Stimulated activated CD4-positive, alpha-beta T cell treated with anti-CD3 and anti-CD28 coated beads, Interleukin-2, amount 100 ng/mL, for 4 hours (primary cell): ENCODE measurements around the gene MPV17.
A peak's percentile ranks its signal among the peaks of the same experiment; 100 is the strongest.
"Not testable (repeated sequence)": the region's sequence is repeated elsewhere in the genome, so short reads cannot be mapped to it uniquely, and the experiment has no call there.

Experiments used
- DNase-seq: peaks from one replicate; pipeline ENCODE4 v3.0.0-alpha.2; 2020; ENCODE audit warnings: low read depth

MPV17 gene

DNA sequence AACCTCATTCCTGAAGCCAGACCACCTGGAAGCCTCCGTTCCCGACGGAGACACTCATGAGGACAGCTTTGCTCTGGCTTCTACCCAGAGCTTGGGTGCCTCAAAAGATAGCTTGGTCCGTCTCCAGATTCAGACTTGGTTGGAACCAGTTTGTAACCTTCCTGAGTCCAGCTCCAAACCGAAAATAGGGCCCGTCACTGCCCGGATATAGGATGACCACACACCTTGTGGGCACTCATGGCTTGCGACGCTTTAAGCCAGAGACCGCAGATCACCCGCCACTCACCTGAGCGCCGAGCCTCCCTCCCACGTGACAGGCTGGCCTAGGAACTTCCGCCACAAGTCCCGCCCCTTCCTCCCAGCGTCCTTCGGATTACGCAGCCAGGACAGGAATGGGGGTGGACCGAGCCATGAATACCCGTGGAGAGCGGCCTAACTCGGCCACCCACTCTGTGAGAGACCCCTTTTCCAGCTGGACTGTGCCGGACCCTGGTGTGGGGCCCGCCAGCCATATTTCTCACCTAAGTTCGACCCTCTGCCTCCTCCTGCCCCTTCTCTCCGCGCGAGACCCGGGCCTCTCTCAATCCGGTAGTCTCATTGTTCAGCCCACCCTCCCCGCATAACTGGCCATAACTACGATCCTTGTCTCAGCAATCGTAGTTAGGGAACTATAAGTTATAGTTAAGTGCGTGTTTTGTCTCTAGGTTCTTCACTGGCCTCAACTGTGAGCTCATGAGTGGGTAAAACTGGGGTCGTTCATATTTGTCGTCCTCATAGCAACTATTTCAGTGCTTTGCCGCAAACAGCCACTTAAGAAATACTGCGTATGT lies at the start of gene MPV17:
TSS of gene MPV17 (minus strand) at position 332 of the 830 bp plus-strand sequence. CDS start 580 bp downstream, outside the sequence.
- DNase-seq, result peak; percentile 81

- DNase-seq, result no peak
Measured at GRCh38 chr2:27370816-27371620, 48.1 kb upstream of the MPV17 start.

- DNase-seq, result peak; percentile 99
Measured at GRCh38 chr2:27370026-27370815, 47.3 kb upstream of the MPV17 start, which contains the start of the genes EIF2B4 and SNX17. TSS of gene EIF2B4 (minus strand) at chr2:27370338. CDS start at chr2:27370314, 24 bp downstream. TSS of gene SNX17 (plus strand) at chr2:27370616. CDS start at chr2:27370744, 128 bp downstream.

GRCh38 chr2:27369471-27370025 lies 46.7 kb upstream of the MPV17 start:
- no peak for DNase-seq

DNA sequence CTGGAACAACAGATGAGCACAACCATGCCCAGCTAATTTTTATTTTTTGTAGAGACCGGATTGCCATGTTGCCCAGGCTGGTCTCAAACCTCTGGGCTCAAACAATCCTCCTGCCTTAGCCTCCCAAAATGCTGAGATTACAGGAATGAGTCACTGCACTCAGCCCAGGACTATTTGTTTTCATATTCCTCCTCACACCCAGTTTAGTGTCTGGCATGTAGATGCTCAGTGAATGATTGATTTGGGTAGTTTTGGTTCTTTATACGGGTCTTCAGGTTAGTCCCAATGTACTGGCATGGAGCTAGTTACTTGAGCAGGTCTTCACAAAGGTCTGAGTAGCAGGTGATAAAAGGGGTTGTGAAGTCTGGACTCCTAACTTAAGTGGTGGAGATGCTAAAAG lies 41.0 kb upstream of the MPV17 start:
- DNase-seq, result no peak

- no peak for DNase-seq
Measured at GRCh38 chr2:27362678-27363420, 40.0 kb upstream of the MPV17 start.

- peak; percentile 89 for DNase-seq
Measured at GRCh38 chr2:27356382-27357181, 33.7 kb upstream of the MPV17 start, which contains the start of gene GTF3C2. TSS of gene GTF3C2 (minus strand) at chr2:27356764. CDS start at chr2:27343554, 13,210 bp downstream.

- no peak for DNase-seq
Measured at GRCh38 chr2:27356056-27356381, 33.1 kb upstream of the MPV17 start.

DNA sequence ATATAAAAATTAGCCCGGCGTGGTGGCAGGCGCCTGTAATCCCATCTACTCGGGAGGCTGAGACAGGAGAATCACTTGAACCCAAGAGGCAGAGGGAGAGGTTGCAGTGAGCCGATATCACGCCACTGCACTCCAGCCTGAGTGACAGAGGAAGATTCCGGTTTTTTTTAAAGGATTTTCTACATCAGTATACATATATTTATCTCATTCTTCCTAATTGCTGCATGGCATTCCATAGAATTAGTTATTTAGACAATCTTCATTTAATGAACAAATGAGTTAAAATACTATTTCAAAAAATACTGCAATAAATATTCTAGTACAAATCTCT lies 31.7 kb upstream of the MPV17 start:
- no peak for DNase-seq

DNA sequence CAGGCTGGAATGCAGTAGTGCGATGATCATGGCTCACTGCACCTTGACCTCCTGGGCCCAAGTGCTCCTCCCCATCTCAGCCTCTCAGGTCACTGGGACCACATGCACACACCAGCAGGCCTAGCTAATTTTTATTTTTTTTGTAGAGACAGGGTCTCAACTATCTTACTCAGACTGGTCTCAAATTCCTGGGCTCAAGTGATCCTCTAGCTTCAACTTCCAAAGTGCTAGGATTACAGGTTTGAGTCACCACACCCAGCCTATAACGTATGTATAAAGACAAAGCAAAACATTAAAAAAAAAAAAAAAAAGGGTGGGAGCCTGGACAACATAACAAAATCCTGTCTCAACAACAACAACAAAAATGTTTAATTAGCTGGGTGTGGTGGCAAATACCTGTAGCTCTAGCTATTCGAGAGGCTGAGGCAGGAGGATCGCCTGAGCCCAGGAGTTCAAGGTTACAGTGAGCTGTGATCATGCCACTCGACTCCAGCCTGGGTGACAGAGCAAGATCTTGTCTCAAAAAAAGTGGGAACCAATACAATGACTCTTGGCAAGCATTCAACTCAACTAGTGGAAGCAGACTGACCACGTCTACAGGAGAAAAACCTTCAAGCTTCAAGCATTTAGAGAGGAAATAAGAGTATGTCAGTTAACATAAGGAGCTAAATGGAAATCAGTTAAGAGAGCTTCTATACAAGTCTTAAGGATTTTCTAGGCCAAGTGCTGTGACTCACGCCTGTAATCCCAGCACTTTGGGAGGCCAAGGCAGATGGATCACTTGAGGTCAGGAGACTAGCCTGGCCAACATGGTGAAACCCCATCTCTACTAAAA lies 31.1 kb upstream of the MPV17 start:
- no peak for DNase-seq

DNA sequence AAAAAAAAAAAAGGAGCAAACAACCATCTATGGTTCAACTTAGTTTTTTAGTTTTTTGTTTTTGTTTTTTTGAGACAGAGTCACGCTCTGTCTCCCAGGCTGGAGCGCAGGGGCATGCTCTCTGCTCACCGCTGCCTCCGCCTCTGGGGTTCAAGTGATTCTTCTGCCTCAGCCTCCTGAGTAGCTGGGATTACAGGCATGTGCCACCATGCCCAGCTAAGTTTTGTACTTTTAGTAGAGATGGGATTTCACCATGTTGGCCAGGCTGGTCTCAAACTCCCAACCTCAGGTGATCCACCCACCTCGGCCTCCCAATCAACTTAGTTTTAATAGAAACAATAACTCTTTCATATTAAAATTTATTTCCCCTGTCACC lies 30.5 kb upstream of the MPV17 start:
- not testable (repeated sequence) for DNase-seq

GRCh38 chr2:27351802-27352598 lies 29.1 kb upstream of the MPV17 start:
- no peak for DNase-seq

- DNase-seq, result no peak
Measured at GRCh38 chr2:27350106-27350693, 27.3 kb upstream of the MPV17 start.

DNA sequence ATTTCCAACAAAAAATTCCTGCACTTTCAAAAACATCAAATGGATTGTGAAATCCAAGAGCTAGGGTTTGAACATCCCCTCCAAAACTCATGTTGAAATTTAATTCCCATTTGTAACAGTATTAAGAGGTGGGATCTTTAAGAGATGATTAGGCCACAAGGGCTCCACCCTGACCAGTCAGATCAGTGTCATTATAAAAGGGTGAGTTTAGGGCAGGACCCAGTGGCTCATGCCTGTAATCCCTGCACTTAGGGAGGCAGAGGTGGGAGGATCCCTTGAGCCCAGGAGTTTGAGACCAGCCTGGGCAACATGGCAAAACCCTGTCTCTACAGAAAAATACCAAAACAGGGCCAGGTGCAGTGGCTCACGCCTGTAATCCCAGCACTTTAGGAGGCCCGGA lies 24.7 kb upstream of the MPV17 start:
- no peak for DNase-seq

DNA sequence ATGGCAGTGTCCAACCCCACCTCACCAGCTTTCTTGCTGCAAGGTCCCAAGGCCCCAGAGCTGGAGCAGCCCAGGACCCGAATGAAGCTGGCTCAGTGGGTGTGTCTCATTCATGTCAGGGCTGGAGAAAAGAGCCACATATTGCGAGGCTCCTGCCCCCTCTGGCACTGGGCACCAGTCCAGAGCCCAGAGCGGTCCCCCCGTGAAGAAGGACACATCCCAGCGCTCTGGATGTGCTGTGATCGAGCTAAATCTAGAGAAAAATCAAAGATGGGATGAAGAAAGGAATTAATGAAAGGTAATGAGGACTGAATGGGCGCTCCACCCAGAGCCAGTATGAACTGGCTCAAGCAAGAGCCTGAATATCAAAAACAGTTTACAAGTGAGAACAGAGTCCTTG lies 13.3 kb upstream of the MPV17 start:
- no peak for DNase-seq

DNA sequence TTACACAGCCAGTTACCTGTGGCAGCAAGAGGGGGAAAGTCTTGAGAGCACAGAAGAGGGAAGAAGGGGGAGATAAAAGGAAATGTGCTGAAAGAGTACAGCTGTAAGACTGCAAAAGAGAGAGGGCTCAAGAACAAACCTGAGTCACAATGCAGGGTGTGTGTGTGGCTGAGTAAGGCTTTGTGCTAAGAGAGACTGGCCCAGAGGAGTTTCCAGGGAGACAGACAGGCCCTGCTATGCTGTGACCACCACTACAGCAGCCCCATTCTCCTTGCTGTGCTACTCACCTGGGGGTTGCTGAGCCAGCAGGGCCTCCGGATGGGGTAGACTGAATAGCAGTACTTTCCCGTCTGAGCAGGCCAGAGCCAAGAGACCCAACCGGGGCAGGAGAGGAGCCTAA lies 12.4 kb upstream of the MPV17 start:
- DNase-seq, result no peak

DNA sequence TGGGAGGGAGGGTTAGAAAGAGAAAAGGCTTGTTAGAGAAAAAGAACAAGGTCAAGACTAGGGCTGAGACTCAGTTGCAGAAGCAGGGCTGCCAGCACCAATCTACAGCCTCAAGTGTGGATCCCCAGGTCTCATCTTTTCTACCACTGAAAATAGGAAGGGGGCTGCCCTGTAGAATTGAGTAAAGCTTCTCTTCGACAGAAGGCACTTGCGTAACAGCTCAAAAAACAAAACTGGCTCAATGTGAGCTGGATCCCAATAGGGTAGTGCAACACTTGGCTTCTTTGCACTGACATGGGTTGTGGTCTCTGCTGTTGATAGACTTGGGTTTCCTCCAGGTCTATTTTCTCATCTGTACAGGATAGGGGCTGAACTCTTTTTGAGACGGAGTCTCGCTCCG lies 1.8 kb upstream of the MPV17 start:
- no peak for DNase-seq

GRCh38 chr2:27323596-27324285 lies 844 bp upstream of the MPV17 start:
- no peak for DNase-seq
